Caco-2 (cell line): ENCODE results near the gene PTCRA. TPM values are rescaled to one million over a fixed set of nuclear protein-coding genes. Genes with fewer than 3 reads are reported as not detected.
"Not testable (repeated sequence)": the region's sequence is repeated elsewhere in the genome, so short reads cannot be mapped to it uniquely, and the experiment has no call there.

Experiments used
- BruUV-seq: library from RNA; stranded (reverse); fragments of 400-500 nt; replicated peaks from 2 replicates; lab custom pipeline; 2021; lab: Mats Ljungman, UMichigan
- CTCF ChIA-PET: fragments of 300-600 bp; sonication (Branson Sonifier 250); formaldehyde crosslinking; loops from one replicate; lab custom pipeline; 2022; ENCODE audit warnings: antibody characterized with exemption; lab: Charles Lee
- POLR2A ChIA-PET: fragments of 300-600 bp; sonication (Branson Sonifier 250); formaldehyde crosslinking; loops from one replicate; lab custom pipeline; 2022; ENCODE audit warnings: antibody characterized with exemption; lab: Charles Lee
- DNase-seq, 2 experiments: peaks; one replicate each; pipeline versions ENCODE4 v3.0.0 to v3.0.0-alpha.2; 2020 to 2022
- H3K27me3 ChIP-seq: replicated peaks from 2 replicates; pipeline ENCODE4 v1.6.0; 2011; ENCODE audit warnings: low read length; ENCODE audit not compliant: control insufficient read depth, insufficient read depth
- H3K36me3 ChIP-seq: 2 replicates; pipeline ENCODE4 v1.5.1; 2011; ENCODE audit warnings: low read length; ENCODE audit not compliant: control insufficient read depth, insufficient read depth
- H3K4me1 ChIP-seq: fragments of 250-450 bp; sonication (Bioruptor Pico); 2 replicates; pipeline ENCODE4 v1.5.1; 2020; ENCODE audit warnings: mild to moderate bottlenecking
- H3K4me3 ChIP-seq: 2 replicates; pipeline ENCODE4 v1.5.1; 2011; ENCODE audit warnings: low read depth, mild to moderate bottlenecking, control low read depth, low read length
- H3K9me3 ChIP-seq: fragments of 250-450 bp; sonication (Bioruptor Pico); 2 replicates; pipeline ENCODE4 v1.5.1; 2020; ENCODE audit warnings: mild to moderate bottlenecking, moderate library complexity
- H3K27ac Mint-ChIP-seq: one replicate; pipeline ENCODE4 v1.8.0; 2022; ENCODE audit warnings: mixed read lengths; ENCODE audit not compliant: unreplicated experiment
- H3K27me3 Mint-ChIP-seq: one replicate; pipeline ENCODE4 v1.8.0; 2022; ENCODE audit warnings: mixed read lengths; ENCODE audit not compliant: insufficient read depth, unreplicated experiment
- H3K36me3 Mint-ChIP-seq: one replicate; pipeline ENCODE4 v1.8.0; 2022; ENCODE audit warnings: mild to moderate bottlenecking, mixed read lengths; ENCODE audit not compliant: insufficient read depth, unreplicated experiment
- H3K4me1 Mint-ChIP-seq: one replicate; pipeline ENCODE4 v1.8.0; 2022; ENCODE audit warnings: low read depth, mixed read lengths; ENCODE audit not compliant: unreplicated experiment
- H3K4me3 Mint-ChIP-seq: one replicate; pipeline ENCODE4 v1.8.0; 2022; ENCODE audit warnings: mild to moderate bottlenecking, moderate library complexity, mixed read lengths; ENCODE audit not compliant: unreplicated experiment
- H3K9me3 Mint-ChIP-seq: one replicate; pipeline ENCODE4 v1.8.0; 2022; ENCODE audit warnings: mixed read lengths; ENCODE audit not compliant: unreplicated experiment
- CTCF ChIP-seq, 2 experiments: fragments of 200-600 bp in 1 of 2; IDR thresholded peaks; 1 replicate in 1 of 2; 2 replicates in 1 of 2; pipeline versions ENCODE4 v1.5.1 to v1.8.0; 2011 to 2022; ENCODE audit warnings: antibody characterized with exemption in 1 of 2, control low read depth in 1 of 2, inconsistent platforms in 1 of 2, low read depth in 1 of 2, low read length in 1 of 2, mild to moderate bottlenecking in 1 of 2, moderate library complexity in 1 of 2; ENCODE audit not compliant: insufficient read depth in 1 of 2, severe bottlenecking in 1 of 2, unreplicated experiment in 1 of 2
- intact Hi-C: fragments of 100-400 bp; cut with micrococcal nuclease; formaldehyde crosslinking; loops from one replicate; pipeline ENCODE4 v1.10.0; 2022; ENCODE audit not compliant: unreplicated experiment
- total RNA-seq: library from RNA; stranded (reverse); gene quantifications from 2 replicates; pipeline ENCODE4 v1.2.3, GENCODE V29; 2022

PTCRA gene
- total RNA-seq, 1 experiment from 2014 or later = not detected

GRCh38 chr6:42940493-42941045, 24.7 kb downstream of the PTCRA start:
- no peak overlapping the region for H3K27ac Mint-ChIP-seq
- H3K27me3 Mint-ChIP-seq = no peaks in the 10 kb centered on the region
- CTCF ChIA-PET = no interaction called here
- no peaks in the 10 kb centered on the region for H3K9me3 ChIP-seq
- H3K36me3 Mint-ChIP-seq = peaks cover 13% of the 10 kb centered on the region
- POLR2A ChIA-PET = interaction anchor here (0.6 kb wide), 1 partner anchor 10 kb away, joined by 7 read pairs; no protein-coding TSS in a partner anchor
- no peak for DNase-seq
- no peak overlapping the region for H3K4me3 ChIP-seq
- no peaks in the 10 kb centered on the region for H3K27me3 ChIP-seq
- no peaks in the 10 kb centered on the region for H3K4me1 Mint-ChIP-seq
- no TSS peak for BruUV-seq
- no peaks in the 10 kb centered on the region for H3K9me3 Mint-ChIP-seq
- TF ChIP-seq CTCF (IDR thresholded peaks at IDR 0.05; ENCODE audit: insufficient read depth in 1 of 2, low read depth in 1 of 2, low read length in 1 of 2, severe bottlenecking in 1 of 2, unreplicated experiment in 1 of 2) = no peak
- intact Hi-C loops = no loop called here
- H3K4me1 ChIP-seq = no peaks in the 10 kb centered on the region
- H3K36me3 ChIP-seq = 0 out of 2 replicates have a peak, but pooled peaks cover 2% of the 10 kb centered on the region
- H3K4me3 Mint-ChIP-seq = no peak overlapping the region

- H3K27me3 Mint-ChIP-seq, H3K27me3 ChIP-seq, H3K4me3 ChIP-seq, H3K4me1 ChIP-seq, H3K36me3 Mint-ChIP-seq, H3K27ac Mint-ChIP-seq, H3K4me3 Mint-ChIP-seq, BruUV-seq, intact Hi-C loops, POLR2A ChIA-PET, CTCF ChIA-PET, H3K9me3 Mint-ChIP-seq, H3K9me3 ChIP-seq, DNase-seq, H3K36me3 ChIP-seq, H3K4me1 Mint-ChIP-seq: not testable (repeated sequence)
These were observed 25.5 kb downstream of the PTCRA start for GRCh38 chr6:42941356-42941755.

GRCh38 chr6:42942444-42942843, 26.6 kb downstream of the PTCRA start:
- no peak overlapping the region for H3K4me3 Mint-ChIP-seq
- TF ChIP-seq CTCF (IDR thresholded peaks at IDR 0.05; ENCODE audit: insufficient read depth in 1 of 2, low read depth in 1 of 2, low read length in 1 of 2, severe bottlenecking in 1 of 2, unreplicated experiment in 1 of 2) = no peak
- no TSS peak for BruUV-seq
- ChIA-PET POLR2A (interaction anchor here (0.6 kb wide), 1 partner anchor 13 kb away, joined by 4 read pairs; the partner anchor contains the start of gene CNPY3), CTCF (no interaction called here)
- no peak for DNase-seq
- no peaks in the 10 kb centered on the region for H3K4me1 Mint-ChIP-seq
- peaks cover 4% of the 10 kb centered on the region for H3K36me3 Mint-ChIP-seq
- no peak overlapping the region for H3K27ac Mint-ChIP-seq
- no peaks in the 10 kb centered on the region for H3K36me3 ChIP-seq
- no peaks in the 10 kb centered on the region for H3K9me3 Mint-ChIP-seq
- H3K4me3 ChIP-seq = no peak overlapping the region
- no peaks in the 10 kb centered on the region for H3K27me3 Mint-ChIP-seq
- no peaks in the 10 kb centered on the region for H3K9me3 ChIP-seq
- no peaks in the 10 kb centered on the region for H3K4me1 ChIP-seq
- H3K27me3 ChIP-seq = no peaks in the 10 kb centered on the region
- intact Hi-C loops = no loop called here
